ENCODE data around the gene THOC5. TPM values are rescaled to one million over a fixed set of nuclear protein-coding genes. Genes with fewer than 3 reads are reported as not detected.
A peak's percentile ranks its signal among the peaks of the same experiment; 100 is the strongest.

Gene THOC5
- total RNA-seq, 2 experiments from 2014 or later = 48.7 to 57.3 TPM

GRCh38 chr22:29528144-29528543, 25.4 kb downstream of the THOC5 start:
- ChIA-PET POLR2A (interaction anchor here (0.5 to 1.8 kb wide), 2 partner anchors 12 to 225 kb away, joined by 3 to 4 read pairs; no protein-coding TSS in a partner anchor), CTCF (no interaction called here)
- ATAC-seq = no peak
- H3K9me3 Mint-ChIP-seq = no peaks in the 10 kb centered on the region
- H3K4me1 Mint-ChIP-seq (ENCODE audit: low read depth) = no peaks in the 10 kb centered on the region
- no peak overlapping the region for H3K27ac Mint-ChIP-seq
- no peak for TF ChIP-seq CTCF (IDR thresholded peaks at IDR 0.05)
- peaks cover 40% of the 10 kb centered on the region for H3K36me3 Mint-ChIP-seq (ENCODE audit: low read depth)
- no peak overlapping the region for H3K4me3 Mint-ChIP-seq
- intact Hi-C loops (cut with micrococcal nuclease) = no loop called here
- H3K27me3 Mint-ChIP-seq = no peaks in the 10 kb centered on the region
- DNase-seq = no peak

- Mint-ChIP-seq H3K27ac (no peak overlapping the region), H3K4me1 (ENCODE audit: low read depth) (no peaks in the 10 kb centered on the region), H3K36me3 (ENCODE audit: low read depth) (peaks cover 41% of the 10 kb centered on the region), H3K9me3 (no peaks in the 10 kb centered on the region), H3K27me3 (no peaks in the 10 kb centered on the region), H3K4me3 (no peak overlapping the region)
- CTCF ChIA-PET = interaction anchor here (0.9 to 2.4 kb wide), 6 partner anchors 9 to 132 kb away, joined by 3 to 11 read pairs (median 4); partner anchors contain the start of gene RFPL1
- TF ChIP-seq CTCF (IDR thresholded peaks at IDR 0.05) = no peak
- POLR2A ChIA-PET = no interaction called here
- peak; percentile 35 for DNase-seq
- peak; percentile 64 for ATAC-seq
- intact Hi-C loops (cut with micrococcal nuclease) = no loop called here
These were observed 28.9 kb downstream of the THOC5 start for GRCh38 chr22:29524442-29525191.

GRCh38 chr22:29523761-29524160, 29.8 kb downstream of the THOC5 start:
- H3K27ac Mint-ChIP-seq = no peak overlapping the region
- intact Hi-C loops (cut with micrococcal nuclease) = no loop called here
- ChIA-PET CTCF (interaction anchor here (0.9 to 2.4 kb wide), 6 partner anchors 8 to 131 kb away, joined by 3 to 11 read pairs (median 4); partner anchors contain the start of gene RFPL1), POLR2A (no interaction called here)
- ATAC-seq (no peak), DNase-seq (no peak)
- H3K27me3 Mint-ChIP-seq = no peaks in the 10 kb centered on the region
- H3K4me3 Mint-ChIP-seq = no peak overlapping the region
- no peak for TF ChIP-seq CTCF (IDR thresholded peaks at IDR 0.05)
- no peaks in the 10 kb centered on the region for H3K4me1 Mint-ChIP-seq (ENCODE audit: low read depth)
- H3K36me3 Mint-ChIP-seq (ENCODE audit: low read depth) = peaks cover 47% of the 10 kb centered on the region
- H3K9me3 Mint-ChIP-seq = no peaks in the 10 kb centered on the region

- CTCF ChIA-PET = no interaction called here
- no peaks in the 10 kb centered on the region for H3K4me1 Mint-ChIP-seq (ENCODE audit: low read depth)
- intact Hi-C loops (cut with micrococcal nuclease) = no loop called here
- POLR2A ChIA-PET = no interaction called here
- no peak for TF ChIP-seq CTCF (IDR thresholded peaks at IDR 0.05)
- H3K27ac Mint-ChIP-seq = no peak overlapping the region
- no peak for ATAC-seq
- no peak overlapping the region for H3K4me3 Mint-ChIP-seq
- no peak for DNase-seq
- H3K36me3 Mint-ChIP-seq (ENCODE audit: low read depth) = peaks cover 49% of the 10 kb centered on the region
- no peaks in the 10 kb centered on the region for H3K27me3 Mint-ChIP-seq
- H3K9me3 Mint-ChIP-seq = no peaks in the 10 kb centered on the region
These were observed 32.0 kb downstream of the THOC5 start for GRCh38 chr22:29521526-29521925.

- CTCF ChIA-PET = no interaction called here
- Mint-ChIP-seq H3K36me3 (ENCODE audit: low read depth) (peaks cover 50% of the 10 kb centered on the region), H3K4me3 (no peak overlapping the region), H3K27ac (no peak overlapping the region), H3K27me3 (no peaks in the 10 kb centered on the region), H3K4me1 (ENCODE audit: low read depth) (no peaks in the 10 kb centered on the region), H3K9me3 (no peaks in the 10 kb centered on the region)
- POLR2A ChIA-PET = no interaction called here
- intact Hi-C loops (cut with micrococcal nuclease) = no loop called here
- TF ChIP-seq CTCF (IDR thresholded peaks at IDR 0.05) = no peak
- DNase-seq (no peak), ATAC-seq (no peak)
These were observed 32.7 kb downstream of the THOC5 start for GRCh38 chr22:29520851-29521250.
